GM21529 (cell line): ENCODE data around the gene PRDM15.
A peak's percentile ranks its signal among the peaks of the same experiment; 100 is the strongest.

ENCODE experiments used
- ATAC-seq: cut with Tn5 transposase; IDR thresholded peaks from one replicate; pipeline ENCODE4 v1.9.1; 2021; ENCODE audit not compliant: unreplicated experiment

Gene PRDM15

DNA sequence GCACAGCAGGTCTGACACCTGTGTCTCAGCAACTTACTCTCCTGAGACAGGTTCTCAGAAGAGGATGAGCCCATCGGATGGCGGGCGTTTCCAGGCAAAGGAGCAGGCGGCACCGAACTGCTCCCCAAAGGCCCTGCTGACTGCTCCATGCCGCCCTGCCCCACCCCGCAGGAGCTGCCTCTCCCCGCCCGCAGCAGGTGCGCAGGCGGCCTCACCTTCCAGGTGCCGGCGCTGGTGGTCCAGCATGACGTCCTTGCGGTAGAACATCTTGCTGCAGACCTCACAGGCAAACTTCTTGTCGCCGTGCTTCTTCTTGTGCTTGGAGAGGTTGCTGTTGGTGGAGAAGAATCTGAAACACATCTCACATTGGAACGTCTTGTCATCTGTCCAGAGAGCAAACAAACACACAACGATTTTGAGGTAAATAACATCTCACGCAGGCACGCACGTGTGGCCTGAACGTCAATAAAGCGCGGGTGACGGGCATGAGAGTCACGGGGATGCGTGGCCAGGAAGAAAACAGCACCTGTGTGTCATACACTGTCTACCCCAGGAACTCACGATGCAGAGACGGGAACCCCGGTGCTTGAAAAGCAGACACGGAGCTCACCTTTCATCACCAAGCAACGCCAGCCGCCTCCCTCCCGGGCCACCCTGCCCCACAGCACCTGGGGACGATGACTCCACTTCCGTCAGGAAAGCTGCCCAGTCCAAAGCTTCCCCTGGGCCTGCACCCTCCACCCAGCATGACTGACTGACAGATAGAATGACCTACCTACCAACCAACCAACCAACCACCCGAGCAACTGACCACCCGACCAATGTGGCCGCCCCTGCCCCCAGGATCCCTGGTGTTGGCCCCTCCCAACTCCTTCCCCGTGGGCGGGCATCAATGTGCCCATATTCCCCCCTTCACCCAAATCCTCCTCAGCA lies 50.9 kb downstream of the PRDM15 start:
- ATAC-seq = no peak

DNA sequence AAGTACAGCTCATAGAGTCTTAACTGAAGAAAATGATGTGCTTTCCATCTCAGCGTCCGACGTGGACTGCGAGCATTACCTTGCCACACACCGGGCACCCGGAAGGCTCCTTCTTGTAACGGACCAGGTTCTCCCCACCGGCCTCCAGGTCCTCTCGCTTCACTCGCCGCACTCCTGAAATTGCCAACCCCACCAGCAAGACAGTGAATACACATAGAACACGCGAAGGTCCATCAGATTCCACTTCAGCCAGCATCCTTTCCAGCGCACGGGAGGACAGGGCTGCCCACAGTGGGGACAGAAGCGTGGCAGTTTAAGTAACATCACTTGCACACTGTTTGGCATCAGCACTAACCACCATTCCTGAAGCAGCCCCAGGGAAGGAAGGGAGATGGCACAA lies 53.3 kb downstream of the PRDM15 start:
- ATAC-seq = no peak

DNA sequence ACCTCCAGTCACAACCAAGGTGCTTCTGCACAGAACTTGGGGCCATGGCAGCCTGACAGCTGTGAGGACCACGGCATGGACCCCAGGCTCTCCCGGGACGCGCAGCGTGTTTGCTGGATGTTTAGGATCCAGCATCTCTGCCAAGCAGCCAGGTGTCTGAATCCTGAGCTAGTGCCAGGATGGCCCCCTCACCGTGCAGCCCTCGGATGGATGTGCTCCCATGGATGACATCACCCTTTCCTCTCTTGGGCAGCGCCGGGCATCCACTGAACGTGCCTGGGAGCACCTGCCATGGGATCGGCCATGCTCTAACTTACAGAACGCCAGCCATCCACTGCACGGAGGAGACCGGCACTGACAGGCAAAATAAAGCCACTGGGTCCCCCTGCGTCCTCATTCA lies 53.9 kb downstream of the PRDM15 start:
- ATAC-seq = no peak

DNA sequence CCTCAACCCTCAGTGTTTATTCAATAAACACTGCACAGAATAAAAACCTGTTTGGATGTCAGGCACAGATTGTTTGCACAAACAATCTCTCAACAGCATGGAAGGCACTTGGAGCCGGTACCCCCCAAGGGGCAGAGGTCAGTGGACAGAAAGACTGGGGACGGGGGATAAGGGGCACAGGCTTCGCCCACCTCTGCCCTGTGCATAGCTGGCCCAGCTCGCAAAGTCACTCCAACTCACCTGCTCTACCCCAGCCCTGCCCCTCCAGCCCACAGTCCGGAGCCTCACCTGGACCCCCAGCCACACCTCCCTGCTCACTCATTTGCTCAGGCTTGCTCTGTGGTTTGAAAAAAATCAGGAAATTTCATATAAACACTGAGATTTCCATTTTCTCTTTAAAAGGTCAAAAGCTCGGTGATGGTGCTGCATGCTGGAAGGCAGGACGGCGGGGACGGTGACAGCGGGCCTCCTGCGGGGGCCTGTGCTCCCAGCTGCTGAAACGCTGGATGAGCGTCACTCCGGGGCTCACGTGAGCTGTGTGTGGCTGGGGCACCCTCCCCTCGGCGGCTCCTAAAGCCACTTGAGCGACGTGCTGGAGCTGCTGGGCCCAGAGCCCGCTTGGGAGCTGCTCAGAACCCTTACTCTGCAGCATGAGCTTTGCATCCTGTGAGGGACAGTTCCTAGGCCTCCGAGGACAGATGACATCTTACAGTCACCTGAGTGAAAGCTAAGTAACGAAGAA lies 54.5 kb downstream of the PRDM15 start:
- ATAC-seq = no peak

DNA sequence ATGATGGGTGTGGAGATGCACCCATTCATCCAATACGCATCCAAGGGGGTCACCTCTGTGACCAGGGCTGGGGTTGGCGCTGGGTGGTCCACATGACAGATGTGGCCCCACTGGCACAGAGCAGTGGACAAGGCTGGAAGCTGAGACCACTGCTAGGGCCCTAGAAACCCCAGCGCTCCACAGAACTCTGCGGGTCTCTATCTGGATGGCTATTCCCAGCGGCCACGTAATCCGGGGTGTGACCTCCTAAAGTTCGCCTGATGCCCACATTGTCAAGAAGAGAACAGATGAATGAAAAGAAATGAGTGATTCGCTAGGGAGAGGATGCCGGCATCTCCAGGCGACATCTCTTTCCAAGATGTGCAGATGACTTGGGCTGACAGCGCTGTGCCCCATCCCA lies 55.2 kb downstream of the PRDM15 start:
- no peak for ATAC-seq

DNA sequence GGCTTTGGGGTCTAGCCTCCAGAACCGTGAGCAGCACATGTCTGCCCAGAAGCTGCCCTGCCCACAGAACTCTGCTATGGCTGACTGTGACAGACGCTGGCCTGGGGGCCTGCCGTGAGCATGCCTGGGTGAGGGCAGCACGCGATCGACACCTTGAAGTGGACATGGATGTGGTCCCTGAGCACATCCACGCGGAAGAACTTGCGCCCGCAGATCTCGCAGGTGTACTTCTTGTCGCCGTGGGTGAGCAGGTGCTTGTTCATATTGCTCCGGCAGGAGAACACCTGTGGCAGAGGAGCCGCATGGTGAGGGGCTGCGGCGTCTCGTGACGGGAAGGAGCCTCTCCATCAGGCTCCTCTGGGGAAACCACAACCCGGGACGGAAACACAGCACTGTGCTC lies 56.0 kb downstream of the PRDM15 start:
- no peak for ATAC-seq

DNA sequence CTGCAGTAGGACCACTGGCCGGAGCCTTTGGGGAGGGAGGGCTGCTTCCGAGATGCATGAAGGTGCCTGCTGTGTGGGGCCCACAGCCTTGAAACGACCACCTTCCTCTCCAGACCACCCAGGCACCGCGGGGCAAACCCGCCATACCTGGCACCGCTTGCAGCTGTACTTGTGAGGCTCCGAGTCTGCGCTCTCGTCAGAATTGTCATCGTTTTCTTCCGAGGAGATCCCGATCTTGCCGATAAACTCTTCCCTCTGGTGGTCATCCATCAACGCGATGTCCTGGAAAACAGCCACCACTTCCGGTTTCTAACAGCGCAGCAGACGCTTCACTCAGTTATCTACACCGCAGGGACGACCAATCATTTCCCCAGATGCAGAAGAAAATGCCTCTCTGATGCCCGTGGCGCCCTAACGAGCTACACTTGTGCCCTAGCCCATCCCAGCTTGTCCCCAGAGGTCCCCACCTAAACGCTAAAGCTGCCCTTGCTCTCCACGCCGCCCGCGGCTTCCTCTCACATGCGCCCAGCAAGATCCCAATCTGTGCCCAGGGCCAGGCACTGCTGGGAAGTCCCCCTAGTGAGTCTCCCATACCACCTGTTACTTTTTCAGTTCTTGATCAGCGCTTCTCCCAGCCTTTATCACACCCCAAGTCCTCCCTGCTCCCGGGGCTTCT lies 57.2 kb downstream of the PRDM15 start:
- no peak for ATAC-seq

DNA sequence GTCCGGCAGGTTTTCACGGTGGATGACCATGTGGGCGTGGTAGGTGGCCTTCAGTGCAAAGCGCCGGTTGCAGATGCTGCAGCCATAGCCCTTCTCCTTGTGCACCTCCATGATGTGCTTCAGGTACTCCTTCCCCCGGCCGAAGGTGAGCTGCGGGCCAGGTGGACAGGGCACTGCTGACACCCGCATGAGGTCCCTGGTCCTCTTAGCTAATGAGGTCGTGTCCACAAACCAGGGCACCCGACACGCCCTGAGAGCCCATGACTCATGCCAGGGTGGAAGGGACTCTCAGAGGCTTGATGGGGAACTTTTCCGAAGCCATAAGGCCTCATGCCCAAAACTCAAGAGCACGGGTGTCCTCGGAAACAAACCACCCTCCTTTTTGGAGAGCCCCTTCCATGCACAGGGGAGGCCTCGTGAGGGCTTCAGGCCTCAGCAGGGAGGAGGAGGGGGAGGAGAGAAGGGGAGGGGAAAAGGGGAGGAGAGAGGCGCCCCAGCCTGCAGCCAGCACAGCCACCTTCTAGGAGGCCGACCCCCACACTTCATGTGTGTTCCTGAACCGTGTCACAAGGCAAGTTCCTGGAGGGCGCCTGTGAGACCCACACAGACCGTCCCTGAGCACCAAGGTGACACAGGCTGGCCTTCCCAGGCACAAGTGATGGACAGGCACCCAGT lies 57.9 kb downstream of the PRDM15 start:
- ATAC-seq = no peak

DNA sequence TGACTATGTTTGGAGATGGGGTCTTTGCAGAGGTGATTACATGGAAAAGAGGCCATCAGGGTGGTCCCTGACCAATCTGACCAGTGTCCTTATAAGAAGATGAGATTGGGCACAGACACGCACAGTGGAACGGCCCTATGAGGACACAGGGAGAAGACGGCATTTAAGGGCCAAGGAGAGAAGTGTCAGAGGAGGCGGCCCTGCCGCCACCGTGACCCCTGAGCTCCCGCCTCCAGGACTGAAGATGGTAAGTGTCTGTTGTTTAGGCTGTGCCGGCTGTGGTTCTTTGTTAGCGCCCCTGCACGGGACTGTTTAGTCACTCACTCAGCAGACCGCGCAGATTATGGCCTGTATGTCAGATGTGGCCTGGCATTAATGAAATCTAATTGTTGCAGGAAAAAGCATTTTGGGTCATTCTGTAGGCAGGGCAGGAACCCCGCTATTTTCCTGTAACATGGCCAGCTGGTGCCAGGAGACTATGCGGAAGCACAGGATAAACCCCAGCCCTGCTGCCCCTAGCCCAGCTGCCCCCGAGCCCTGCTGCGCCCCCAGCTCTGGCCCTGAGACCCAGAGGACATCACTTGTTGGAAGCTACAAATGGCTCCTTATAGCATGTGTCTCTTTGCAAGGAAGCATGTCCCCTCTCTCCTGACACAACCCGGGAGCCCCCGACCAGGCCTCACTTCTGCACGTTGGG lies 58.6 kb downstream of the PRDM15 start:
- ATAC-seq = no peak

DNA sequence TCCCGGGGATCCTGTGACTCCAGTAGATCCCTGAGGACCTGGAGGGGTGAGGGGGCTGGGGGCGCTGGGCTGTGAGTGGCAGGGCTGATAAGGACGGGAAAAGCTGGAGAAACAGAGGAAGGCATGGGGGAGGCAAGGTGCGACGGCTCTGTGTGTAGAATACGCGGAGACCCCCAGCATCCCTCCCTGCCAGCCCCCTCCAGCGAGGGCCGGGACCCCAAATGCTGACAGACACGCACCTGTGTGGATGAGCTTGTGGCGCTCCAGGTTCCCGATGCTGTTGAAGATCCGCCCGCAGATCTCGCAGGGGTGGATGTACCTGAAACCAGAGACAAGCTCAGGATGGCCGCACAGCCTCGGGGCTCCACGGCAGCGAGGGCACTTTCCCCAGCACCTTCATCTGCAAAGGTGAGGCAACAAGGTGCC lies 59.3 kb downstream of the PRDM15 start:
- ATAC-seq = no peak

DNA sequence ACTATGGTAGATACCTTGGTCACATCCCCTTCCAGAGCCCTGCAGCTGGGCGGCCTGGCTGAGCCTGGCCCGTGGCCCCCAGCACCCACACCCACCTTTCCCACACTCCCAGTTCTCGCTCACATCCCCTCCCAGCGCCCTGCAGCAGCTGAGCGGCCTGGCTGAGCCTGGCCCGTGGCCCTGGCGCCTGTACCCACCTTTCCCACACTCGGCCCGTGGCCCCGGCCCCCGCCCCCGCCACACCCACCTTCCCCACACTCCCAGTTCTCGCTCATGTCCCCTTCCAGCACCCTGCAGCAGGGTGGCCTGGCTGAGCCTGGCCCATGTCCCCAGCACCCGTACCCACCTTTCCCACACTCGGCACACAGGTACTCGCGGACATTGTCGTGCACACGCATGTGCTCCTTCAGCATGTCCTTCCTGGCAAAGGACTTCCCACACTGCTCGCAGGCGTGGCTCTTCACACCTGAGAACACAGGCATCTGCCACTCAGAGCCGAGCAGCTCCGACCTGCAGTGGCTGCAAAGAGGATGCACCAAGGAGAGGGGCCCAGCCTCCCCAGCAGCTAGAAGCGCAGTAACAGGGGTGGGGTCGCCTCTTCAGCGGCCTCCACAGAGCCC lies 59.8 kb downstream of the PRDM15 start:
- no peak for ATAC-seq

DNA sequence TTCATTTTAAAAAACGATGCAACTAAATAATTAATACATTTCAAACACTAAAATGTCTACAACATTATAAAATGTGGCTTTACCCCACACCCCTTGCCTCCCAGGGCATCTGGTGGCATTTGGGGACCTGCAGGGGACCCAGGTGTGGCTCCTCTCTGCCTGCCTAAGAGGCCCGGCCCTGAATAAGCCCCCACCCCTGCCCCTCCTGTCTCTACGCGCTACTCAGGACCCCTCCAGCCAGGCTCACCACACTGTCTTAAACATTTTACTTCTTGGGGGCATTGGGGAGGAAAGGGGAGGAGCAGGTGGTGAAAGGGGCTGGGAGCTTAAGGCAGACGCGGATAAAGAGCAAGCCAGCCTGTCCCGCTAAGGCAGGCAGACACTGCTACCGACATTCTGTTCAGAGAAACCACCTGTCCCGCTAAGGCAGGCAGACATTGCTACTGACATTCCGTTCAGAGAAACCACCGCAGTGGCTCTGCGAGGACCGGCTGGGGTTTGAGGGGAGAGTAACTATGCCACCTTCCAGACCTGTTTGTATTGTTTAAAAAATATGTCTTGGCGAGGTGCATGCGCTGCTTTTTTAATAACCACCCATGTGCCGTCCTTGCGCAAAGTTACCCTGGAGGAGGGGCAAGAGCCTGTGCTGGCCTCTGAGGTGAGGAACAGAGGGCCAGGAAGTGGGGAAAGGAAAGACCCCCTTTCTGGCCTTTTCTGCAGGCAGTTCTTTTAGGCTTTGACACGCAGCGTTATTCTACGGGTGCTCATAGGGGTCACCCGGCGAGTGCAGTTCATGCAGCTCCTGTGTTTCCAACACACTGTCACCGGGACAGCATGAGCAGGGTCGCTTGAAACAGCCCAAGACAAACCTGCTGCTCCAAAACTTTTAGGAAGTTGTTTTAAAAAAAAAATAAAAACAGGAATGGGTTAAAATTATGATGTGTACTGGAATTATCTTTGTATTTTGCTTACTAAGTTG lies 61.0 kb downstream of the PRDM15 start:
- no peak for ATAC-seq

DNA sequence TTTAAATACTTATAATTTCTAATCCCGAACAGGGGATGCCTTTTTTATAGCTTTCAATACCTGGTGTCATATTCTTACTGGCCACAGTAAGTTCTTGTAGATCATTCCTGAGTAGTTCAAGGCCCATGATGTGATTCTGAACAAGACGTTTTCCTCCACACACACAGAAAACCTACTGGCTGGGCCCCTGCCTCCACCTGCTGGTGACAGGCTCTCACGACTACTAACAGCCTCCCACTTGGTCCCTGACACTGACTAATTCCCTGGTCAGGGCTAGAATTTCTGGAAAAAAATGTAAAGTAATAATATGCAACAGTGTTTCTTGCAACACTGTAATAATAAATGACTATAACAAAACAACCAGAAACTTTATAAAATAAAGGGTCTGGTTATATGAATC lies 61.9 kb downstream of the PRDM15 start:
- no peak for ATAC-seq

DNA sequence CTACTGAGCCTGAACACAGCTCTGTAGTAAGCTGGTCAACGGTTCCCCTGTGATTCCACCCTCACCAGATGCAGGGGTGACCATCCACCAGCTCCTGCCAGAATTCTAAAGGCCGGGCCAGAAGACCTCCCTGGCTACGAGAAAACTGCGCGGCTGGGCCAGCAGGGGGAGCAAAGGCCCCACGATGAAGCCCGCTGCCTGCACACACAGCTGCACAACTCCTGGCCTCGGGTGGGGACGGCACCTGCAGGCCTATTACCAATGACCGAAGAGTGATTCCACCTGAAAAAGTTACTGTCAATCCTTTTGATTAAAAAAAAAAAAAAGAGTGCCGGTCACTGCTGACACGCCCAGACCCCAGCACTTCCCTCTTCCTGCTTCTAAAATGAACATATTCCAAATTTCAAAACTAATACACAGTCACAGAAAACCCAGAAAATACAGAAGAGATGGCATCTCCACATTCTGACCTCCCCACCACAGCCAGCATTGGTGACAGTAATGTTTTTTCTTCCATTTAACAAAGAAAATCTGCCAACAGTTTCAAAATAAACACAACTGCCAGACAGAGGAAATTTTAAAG lies 62.5 kb downstream of the PRDM15 start:
- peak; percentile 73 for ATAC-seq

DNA sequence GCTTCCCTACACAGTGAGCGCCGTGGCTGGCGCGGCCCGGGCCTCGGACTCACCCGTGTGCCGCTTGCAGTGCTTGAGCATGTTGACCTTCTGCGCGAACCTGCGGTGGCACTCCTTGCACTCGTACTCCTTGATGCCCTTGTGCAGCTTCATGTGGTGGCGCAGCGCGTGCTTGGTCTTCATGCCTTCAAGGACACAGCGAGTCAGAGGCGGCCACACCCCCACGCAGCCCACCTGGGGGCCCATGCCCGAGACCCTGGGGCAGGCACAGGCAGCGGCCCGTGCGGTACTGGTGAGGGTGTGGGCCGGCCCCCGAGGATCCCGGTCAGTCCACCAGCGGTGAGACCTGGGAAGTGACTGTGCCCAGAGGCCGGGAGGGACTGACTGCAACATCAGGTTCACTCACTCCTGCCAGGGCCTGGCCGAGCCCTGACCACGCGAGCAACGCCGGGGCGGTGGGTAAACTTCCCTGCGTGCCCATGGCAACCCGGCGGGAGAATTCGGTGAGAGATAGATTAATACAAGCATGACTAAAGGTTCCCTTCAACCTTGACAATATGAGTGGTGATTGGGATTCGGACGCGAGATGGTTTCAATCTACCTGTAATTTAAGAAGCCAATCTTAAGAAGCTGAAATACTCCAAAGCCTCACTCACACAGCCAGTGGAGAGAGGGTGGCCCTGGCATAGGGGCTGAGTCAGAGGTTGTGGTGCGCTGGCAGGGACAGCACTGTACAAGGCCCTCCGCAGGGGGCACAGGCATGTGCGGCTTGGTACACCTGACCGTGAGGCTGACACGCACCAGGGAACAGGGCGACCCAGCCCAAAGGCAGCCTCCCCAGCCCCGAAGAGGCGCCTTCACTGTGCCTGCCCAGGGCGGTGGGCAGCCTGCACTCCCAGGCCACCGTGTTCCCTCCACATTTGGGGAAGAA lies 63.2 kb downstream of the PRDM15 start:
- ATAC-seq = no peak

DNA sequence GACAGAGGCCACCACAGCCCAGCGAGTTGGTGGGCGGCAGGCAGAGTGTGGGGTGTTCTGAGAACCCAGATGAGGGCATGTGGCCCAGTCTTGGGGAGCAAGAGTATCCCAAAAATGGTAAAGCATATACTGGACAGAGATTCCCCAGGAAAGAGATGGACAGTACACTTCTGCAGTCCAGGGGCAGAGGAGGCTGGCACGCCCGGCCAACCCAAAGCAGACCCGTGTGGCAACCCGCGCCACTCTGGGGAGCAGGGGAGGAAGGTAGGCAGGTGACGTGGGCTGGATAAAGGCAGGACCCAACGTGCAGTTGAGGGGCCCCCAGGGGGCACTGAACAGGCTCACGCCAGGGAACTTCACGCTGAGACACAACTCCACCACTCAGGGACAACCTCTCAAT lies 65.9 kb downstream of the PRDM15 start:
- ATAC-seq = no peak

DNA sequence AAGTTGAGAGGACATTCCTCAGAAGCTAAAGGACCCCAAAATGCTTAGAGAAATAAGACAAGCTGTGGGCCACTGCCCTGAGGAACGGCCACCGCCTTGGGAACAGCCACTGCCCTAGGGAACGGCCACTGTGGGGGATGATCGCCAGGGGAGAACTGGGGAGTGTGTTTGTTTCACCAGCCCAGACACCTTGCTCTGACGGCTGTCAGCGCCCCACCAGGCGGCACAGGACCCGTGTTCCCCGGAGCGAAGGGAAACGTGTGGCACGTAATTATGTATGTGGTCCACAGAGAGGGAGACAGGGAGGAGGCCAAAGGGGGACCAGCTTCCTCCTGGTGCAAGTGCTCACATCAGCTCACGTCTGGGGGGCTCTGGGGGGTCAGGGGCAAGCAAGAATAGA lies 66.5 kb downstream of the PRDM15 start:
- no peak for ATAC-seq

DNA sequence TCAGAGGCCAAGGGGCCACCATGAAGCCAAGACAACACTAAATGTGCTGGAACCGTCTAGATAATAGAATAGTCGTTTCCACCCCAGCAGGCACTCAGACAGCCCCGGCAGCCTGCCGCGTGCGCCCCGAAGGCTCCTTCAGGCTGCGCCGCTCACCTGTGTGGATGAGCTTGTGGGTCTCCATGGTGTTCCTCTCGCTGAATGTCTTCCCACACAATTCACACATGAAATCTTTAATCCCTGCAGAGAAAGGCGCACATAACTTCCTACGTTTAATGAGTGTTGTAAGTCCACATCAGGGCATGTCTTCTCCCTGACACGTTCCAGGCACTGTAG lies 68.6 kb downstream of the PRDM15 start:
- ATAC-seq = no peak
